NCI-H446 treated with DMSO at 0.1 percent for 48 hours (cell line): ENCODE measurements around the gene NUMBL.
"Not testable (repeated sequence)": the region's sequence is repeated elsewhere in the genome, so short reads cannot be mapped to it uniquely, and the experiment has no call there.

Source experiments
- DNase-seq: peaks from one replicate; lab custom pipeline; 2025; lab: John Stamatoyannopoulos, UW

NUMBL gene

DNA sequence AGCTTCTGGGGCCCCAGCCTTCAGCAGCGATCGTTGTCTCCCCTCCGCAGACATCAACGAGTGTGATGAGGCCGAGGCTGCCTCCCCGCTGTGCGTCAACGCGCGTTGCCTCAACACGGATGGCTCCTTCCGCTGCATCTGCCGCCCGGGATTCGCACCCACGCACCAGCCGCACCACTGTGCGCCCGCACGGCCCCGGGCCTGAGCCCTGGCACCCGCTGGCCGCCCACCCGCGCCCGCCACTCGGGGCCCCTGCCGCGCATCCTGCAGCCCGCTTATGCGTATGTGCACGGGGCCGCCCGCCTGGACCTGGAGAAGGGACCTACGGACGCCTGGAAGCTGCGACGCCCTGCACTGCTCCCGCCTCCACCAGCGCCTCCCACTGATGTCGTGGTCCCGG is 61.1 kb downstream of the NUMBL start:
- DNase-seq, result no peak

DNA sequence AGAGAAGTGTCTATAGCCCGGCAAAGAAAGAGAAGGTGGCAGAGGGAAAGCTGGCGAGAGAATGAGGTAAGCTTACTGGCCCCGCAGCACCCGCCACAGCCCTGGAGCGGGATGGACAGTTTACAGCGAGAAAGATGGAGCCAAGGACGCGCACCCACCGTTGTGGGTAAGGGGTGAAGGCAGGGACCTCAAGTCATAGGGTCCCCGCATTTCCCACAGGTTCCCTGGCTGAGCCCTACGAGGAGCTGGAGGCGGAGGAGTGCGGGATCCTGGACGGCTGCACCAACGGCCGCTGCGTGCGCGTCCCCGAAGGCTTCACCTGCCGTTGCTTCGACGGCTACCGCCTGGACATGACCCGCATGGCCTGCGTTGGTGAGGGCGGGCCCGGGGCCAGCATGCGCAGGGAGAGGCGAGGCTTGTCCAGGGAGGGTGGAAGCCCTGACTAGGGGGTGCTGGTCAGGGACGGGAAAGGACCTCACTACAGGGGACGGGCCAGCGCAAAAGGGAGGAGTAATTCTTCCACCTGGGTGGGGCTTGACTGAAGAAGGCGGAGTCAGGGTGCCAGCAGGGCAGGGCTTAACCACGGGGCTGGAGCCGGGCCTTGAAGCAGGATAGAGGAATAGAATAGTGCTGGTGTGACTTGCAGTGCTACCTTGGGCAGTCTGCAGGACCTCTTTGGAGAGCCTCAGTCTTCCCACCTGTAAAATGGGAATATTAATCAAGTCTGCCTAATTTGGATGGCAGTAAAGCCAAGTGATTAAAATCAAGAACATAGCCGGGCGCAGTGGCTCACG is 62.8 kb downstream of the NUMBL start:
- no peak for DNase-seq

- no peak for DNase-seq
These were observed 63.5 kb downstream of the NUMBL start for GRCh38 chr19:40626918-40627317.

GRCh38 chr19:40625406-40626120 is 64.9 kb downstream of the NUMBL start:
- no peak for DNase-seq

DNA sequence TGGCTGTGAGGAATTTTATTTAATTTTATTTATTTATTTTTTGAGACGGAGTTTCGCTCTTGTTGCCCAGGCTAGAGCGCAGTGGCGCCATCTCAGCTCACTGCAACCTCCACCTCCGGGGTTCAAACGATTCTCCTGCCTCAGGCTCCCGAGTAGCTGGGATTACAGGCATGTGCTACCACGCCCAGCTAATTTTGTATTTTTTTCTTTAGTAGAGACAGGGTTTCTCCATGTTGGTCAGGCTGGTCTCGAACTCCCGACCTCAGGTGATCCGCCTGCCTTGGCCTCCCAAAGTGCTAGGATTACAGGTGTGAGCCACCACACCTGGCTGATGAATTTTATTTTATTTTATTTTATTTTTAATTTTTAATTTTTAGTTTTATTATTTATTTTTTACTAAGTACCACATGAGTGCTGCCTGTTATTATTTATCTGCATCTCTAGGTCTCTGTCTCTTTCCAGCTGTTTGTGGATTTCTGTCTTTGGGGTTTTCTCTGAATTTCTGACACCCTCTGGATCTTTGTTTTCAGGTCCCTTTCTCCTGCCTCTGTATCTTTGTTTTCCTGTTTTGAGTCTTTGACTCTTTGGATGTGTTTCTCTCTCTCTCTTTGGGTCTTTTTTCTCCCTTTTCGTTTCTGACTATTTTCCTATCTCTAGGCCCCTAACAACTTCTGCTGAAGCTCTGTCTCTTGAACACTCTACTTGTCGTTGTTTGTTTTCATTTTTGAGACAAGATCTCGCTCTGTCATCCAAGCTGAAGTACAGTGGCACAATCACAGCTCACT is 65.9 kb downstream of the NUMBL start:
- DNase-seq, result not testable (repeated sequence)

DNA sequence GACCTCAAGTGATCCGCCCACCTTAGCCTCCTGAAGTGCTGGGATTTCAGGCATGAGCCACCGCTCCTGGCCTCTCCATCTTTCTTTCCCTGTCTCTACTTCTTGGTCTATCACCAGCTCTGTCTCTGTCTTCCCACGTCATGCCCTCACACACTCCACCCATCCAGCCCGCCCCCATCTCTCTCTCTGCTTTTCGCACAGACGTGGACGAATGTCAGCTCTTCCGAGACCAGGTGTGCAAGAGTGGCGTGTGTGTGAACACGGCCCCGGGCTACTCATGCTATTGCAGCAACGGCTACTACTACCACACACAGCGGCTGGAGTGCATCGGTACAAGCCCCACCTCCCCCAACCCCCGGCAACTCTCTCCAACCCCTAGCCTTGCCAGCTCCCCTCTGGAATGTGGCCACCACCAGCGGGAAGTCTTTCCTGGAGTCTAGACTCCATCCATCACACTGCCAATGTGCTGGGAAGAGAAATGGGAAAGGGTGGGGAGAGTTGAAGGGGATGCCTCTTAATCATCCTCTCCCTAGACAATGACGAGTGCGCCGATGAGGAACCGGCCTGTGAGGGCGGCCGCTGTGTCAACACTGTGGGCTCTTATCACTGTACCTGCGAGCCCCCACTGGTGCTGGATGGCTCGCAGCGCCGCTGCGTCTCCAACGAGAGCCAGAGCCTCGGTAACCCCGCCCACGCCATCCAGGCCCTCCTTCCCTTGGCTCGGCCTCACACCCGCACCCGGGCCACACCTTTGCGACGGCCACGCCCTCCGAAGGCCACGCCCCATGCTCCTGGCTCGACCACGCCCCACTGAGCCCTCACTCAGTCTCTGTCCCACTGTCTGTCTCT is 66.8 kb downstream of the NUMBL start:
- DNase-seq, result no peak

GRCh38 chr19:40622773-40623075 is 67.7 kb downstream of the NUMBL start:
- no peak for DNase-seq

DNA sequence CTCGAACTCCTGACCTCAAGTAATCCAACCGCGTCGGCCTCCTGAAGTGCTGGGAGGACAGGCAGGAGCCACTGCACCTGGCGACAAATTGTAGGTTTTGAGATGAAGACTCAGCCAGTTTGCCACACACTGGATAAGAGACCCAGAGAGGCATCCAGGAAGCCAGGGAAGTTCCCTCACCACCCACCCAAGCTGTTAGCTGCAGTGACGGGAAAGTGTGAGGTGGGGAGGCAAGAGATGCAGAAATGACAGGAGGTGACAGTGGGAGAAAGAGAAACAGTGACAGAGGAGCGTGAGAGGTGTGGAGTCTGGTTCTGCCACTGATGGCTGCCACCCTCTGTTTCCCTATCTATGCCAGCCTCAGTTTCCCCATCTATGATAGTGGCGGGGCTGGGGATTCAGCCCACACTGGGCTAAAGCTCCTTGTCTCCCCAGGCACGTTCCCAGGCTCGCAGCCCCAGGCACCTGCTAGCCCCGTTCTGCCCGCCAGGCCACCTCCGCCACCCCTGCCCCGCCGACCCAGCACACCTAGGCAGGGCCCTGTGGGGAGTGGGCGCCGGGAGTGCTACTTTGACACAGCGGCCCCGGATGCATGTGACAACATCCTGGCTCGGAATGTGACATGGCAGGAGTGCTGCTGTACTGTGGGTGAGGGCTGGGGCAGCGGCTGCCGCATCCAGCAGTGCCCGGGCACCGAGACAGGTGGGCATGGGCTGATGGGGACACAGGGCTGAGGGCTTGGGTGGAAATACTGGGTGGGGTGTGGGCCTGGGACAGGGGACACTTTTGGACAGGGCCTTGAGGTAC is 68.3 kb downstream of the NUMBL start:
- no peak for DNase-seq

DNA sequence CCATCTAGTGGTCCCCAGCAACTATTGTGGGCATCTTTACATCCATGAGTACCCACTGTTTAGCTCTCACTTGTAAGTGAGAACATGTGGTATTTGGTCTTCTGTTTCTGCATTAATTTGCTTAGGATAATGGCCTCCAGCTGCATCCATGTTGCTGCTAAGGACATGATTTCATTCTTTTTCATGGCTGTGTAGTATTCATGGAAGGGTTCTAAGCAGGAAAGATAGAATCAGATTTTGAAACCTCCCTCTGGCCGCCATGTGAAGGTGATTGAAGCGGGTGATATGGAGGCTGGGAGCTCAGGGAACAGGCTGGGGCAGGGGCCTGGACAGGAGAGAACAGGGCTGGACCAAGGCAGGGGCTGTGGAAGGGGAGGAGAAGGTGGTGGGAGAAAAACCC is 69.2 kb downstream of the NUMBL start:
- DNase-seq, result no peak

DNA sequence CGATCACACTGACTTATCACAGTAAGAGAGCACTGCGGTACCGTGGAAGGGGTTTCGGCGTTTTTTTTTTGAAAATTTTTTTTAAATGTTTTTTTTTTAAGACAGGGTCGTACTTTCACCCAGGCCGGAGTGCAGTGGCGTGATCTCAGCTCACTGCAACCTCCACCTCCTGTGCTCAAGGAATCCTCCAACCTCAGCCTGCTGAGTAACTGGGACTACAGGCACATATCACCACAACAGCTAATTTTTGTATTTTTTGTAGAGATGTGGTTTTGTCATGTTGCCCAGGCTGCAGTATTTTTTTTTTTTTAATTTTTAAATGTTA is 70.3 kb downstream of the NUMBL start:
- no peak for DNase-seq

DNA sequence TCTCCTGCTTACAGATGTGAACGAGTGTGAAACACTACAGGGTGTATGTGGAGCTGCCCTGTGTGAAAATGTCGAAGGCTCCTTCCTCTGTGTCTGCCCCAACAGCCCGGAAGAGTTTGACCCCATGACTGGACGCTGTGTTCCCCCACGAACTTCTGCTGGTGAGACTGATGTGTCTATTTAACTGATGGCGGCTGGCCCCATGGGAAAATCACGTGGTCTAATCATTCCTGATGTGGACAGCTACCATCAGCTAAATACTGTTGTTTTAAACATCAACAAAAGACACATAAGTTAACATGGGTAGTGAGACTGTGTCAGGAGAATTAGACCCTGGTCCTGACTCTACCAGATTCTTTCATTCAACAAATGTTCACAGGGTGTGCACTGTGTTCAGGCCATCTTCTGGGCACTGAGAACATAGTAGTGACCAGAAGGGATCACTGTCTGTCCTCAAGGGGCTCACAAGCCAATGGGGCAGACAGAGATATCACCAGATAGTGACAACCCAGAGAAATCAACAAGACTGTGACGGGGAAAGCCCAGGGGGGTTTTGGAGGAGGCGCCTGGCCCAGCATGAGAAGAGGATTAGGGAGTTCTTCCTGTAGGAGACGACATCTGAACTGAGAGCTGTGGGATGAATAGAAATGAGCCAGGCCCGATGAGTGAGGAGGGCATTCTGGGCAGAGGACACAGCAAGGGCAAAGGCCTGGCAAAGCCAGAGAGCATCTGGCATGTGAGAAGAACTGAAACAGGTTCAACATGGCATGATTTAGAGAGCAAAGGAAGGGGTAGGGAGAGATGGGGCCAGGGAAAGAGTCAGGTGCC is 70.9 kb downstream of the NUMBL start:
- DNase-seq, result no peak

DNA sequence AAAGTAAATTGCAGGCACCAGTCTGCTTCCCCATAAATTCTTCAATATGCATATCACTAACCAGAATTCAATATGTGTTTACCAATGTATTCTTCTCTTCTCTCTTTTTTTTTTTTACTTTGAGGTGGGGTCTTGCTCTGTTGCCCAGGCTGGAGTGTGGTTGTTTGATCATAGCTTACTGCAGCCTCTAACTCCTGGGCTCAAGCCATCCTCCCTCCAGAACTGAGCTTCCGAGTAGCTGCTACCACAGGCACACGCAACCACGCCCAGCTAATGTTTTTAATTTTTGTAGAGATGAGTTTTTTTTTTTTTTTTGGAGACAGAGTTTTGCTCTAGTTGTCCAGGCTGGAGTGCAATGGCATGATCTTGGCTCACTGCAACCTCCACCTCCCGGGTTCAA is 72.5 kb downstream of the NUMBL start:
- no peak for DNase-seq

GRCh38 chr19:40616941-40617340 is 73.5 kb downstream of the NUMBL start:
- no peak for DNase-seq

GRCh38 chr19:40616178-40616577 is 74.3 kb downstream of the NUMBL start:
- no peak for DNase-seq
